Bone marrow (tissue), 2 donors: Measurements from ENCODE around the gene NT5C2.

ENCODE experiments used
- DNase-seq, 2 donors: peaks; one replicate each; lab custom pipeline; 2025; lab: John Stamatoyannopoulos, UW

The NT5C2 gene

DNA sequence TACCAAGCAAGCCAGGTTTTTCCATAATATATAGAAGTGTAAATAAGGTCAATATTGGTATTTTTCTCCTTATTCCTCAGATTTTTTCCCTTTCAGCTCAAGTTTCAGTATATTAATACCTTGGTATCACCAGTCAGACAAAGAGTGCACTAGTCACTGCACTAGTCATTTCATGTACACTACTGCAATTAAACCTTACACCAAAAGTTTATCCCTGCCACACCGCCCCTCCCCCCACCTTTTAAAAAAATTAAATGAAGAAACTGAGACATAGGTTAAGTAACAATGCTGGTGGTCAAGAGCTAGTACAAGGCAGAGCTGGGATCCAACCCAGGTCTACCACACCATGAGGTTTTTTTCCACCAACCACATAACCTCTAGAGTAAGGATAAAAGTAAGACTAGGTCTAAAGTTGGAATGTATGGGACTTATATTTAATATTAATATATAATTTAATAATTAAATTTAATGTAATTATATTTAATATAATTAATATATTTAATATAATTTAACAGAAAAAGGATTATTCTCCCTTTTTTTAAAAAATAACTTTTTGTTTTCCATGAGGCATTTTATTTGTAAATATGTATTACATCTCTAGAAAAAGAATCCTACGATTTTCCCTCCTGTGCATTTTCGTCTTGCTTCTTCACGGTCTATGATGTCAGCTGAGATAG is 68.5 kb downstream of the NT5C2 start:
- no peak for DNase-seq

DNA sequence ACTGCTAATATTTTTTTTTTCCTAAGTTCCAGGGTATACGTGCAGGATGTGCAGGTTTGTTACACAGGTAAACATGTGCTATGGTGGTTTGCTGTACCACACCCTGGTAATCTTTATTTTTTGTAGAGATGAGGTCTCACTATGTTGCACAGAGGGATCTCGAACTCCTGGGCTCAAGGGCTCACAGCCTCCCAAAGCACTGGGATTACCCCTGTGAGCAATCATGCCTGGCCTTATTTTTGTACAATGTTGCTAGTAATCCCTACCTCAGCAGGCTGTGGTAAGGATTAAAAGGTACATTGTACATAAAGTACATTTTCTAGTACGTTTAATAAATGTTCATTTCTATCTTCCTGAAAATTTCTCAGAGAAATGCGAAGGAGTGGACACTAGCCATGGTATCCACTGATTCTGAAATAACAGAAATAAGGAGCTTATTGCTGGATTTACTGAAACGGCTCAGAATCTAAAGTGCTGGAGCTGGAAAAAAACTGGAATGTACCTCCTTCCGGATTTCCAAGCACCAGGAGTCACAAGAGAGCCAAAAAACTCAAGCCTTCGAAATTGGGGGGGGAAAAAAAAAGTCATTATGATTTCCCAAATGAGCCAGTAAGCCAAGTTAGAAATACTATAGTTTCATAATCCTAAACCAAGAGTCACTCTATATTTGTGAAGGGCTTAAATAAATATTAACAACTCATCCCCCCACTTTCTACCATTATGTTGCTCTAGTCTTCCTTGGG is 69.6 kb downstream of the NT5C2 start:
- DNase-seq = no peak

DNA sequence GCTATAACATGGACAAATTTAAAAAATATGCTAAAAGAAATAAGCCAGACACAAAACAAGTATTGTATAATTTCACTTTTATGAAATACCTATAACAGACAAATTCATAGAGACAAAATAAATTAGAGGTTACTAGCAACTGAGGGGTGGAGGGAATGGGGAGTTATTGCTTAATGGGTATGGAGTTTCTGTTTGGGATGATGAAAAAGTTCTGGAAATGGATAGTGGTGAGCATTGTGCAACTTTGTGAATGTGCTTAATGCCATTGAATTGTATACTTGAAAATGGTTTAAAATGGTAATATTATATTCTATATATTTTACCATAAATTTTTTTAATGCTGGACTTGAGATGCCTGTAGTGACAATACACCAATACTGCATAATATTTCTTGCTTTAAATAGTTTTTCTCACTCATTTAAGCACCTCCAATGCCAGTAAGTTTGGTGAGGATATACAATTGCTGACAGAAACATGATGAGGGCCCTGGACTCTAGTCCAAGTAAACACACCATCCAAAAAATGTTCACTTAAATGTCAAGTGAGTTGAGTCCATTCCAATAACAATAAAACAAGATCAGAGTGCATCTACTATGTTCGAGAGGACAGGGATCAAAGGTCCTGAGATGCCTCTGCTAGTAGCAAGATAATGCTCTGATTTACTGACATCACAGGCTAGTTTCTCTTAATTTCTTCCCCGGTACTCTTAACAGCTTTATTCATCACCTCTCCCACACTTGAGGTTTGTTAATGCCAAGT is 71.9 kb downstream of the NT5C2 start:
- no peak for DNase-seq

DNA sequence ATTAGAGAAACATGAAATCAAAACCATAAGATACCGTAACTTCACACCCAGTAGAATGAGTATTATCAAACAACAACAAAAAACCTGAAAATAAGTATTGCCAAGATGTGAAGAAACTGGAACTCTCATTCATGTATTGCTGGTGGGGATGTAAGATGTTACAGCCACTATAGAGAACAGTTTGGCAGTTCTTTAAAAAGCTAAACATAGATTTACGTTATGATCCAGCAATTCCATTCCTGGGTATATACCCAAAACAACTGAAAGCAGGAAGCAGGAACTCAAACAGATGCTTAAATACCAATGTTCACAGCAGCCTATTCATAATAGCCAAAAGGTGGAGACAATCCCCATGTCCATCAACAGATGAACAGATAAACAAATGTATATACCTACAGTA is 72.5 kb downstream of the NT5C2 start:
- no peak for DNase-seq

DNA sequence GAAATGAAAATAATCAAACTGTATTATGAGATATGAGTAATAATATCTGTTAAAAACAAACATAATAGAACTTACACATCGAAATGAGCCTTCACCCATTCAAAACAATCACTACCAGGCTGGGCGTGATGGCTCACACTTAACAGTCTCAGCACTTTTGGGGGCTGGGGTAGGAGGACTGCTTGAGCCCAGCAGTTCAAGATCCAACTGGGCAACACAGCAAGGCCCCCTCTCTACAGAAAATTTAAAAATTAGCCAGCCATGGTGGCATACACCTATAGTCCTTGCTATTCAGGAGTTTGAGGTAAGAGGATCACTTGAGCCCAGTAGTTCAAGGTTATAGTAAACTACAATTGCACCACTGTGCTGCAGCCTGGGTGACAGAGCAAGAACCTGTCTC is 75.8 kb downstream of the NT5C2 start:
- DNase-seq = no peak

DNA sequence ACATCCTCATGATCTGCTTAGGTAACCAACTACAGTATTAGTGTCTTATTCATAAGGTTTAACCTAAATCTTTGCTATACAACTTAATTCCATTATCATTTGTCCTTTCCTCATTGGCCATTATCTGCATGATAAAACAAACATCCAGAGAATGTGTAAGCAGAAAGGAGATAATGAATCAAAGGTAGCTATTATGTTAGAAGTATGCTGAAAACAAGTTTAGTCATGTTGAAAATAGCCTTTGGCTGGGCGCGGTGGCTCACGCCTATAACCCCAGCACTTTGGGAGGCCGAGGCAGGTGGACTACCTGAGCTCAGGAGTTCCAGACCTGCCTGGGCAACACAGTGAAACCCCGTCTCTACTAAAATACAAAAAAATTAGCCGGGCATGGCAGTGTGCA is 78.2 kb downstream of the NT5C2 start:
- no peak for DNase-seq

DNA sequence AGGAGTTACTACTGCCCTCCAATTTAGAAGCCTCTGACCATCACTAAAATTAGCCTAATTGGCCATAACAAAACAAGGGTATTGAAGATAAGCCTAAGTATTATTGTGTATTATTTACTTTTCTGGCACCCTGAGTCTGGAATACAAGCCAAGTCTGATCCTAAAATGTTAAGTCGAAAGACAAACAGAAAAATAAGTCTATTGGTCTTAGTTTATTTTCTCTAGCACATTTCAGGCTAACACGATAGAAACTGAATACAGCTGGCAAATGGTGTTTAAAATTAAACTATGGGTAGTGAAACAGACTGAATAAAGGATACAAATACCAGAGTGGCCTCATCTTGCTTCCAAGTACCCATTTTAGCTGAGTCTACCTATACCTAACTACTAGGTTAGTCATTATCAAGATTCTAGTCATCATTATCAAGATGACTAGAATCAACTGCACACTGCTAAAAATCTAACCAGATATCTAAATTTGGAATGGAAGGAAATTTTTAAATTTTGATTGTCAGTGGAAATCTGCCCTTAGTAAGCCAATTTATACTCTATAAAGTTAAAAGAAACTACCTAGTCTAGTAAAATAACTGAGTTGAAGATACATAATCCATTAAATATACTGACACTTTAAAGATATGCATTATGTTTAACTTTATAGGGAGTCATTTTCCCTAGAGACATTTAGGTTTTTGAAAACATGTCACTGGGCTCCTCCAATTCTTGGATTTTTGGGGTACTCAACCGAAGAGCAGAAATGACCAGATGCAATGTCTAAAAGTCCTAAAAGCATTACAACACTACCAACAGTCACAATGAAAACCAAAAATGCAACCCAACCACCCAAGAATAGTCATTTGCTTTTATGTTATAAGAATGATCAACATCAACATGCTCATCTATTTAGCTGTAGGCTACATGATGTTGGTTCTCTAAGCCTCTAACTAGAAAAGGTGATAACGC is 80.9 kb downstream of the NT5C2 start:
- DNase-seq = no peak

DNA sequence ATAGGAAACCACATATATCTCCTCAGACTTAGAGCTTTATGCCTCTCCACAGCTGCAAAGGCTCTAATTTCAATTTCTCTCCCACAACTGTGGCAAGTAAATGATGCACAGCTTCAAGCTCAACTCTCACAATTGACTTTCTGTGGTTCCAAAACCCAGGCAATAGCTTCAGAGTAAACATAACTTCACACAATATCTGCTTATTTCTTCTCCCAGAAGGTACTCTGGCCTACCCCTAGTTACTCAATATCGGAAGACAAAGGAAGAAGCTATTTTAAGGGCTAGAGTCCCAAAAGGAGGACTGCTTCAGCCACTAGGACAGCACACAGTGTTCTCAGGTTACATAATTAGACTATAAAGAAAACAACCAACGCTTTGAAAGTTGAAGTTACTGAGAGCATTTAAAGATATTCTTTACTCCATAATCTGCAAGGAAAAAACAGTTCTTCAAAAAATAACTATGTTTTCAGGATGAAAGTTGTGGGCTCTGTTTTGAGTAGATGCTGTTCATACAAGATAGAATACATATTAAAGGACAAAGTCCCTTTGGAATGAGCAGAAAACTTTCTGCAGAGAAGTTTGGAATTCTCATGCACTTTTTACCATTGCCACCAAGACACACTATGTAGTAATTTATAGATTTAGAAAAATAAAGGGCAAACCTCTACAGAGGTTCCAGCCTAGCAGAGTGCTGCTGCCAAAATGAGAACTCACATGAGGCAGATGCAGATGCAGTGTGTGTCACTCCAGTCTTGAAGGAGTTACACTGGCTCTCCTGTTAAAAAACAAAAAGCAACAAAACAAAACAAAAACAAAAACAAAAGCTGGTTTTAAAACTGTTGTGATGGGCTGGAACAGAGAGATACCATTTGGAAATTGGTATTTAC is 81.8 kb downstream of the NT5C2 start:
- no peak for DNase-seq

DNA sequence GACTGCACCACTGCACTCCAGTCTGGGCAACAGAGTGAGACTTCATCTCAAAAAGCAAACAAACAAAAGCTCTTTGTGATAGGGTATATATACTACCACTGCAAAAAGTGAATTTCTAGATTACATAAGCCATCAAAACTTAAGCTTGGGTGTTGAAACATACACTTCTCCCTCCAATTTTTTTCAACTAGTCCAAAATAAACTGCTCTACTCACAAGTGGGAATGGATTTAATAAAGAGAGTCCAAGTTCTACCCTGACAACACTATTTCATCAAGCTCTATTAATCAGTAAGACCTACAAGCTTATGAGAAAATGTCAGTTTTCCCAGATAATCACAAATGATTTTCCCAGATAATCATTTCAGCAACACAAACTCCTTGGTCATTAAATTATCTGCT is 82.7 kb downstream of the NT5C2 start:
- DNase-seq = no peak

DNA sequence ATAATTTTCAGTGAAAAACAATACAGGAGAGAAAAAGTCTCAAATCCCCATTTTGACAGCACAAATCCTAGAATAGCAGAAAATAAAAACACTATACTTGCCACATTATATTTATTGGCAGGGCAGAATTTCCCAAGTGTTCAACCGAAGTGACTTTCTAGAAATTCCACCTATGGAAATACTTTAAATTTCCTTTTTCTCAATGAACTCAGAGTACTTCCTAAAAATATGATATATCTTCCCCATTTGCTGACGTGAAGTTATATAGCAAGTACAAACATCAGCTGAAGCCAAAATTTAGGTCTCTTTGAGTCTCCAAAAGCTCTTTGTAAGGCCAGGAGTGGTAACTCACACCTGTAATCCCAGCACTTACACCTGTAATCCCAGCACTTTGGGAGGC is 83.3 kb downstream of the NT5C2 start:
- no peak for DNase-seq

DNA sequence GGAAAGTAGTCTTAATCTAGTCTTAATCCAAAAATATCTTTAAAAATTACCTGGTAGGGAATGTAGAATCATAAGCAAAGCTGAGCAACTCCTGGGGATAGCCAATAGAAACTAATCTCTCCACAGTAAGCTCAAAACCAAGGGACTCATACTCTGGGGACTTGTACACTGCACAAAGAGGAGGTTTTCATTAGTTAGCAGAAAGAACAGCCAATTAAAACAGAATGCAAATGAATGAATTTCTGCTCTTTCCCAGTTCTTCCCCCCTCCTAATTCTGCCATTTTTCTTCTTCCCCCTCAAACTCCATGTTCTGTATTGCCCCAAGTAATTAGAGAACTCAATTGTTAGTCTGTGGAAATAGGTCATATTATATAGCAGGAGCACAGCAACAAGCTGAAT is 86.5 kb downstream of the NT5C2 start:
- DNase-seq = no peak

DNA sequence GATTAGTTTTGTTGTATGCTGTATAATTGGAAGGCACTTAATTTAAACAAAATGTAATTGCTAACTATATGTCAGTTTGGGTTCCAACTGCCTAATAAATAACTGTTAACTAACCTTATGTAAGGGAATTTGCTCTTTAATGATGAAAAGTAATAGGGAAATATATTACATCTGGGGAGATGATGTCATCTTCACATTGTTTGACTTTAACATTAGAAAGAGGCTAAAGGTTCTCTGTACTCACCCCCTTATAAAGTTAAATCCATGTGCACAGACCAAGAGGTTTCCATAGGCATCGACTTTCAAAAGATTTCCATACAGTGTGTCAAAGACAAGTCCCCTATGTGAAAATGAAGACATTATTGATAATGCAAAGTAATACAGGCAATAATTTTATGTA is 87.6 kb downstream of the NT5C2 start:
- DNase-seq = no peak

DNA sequence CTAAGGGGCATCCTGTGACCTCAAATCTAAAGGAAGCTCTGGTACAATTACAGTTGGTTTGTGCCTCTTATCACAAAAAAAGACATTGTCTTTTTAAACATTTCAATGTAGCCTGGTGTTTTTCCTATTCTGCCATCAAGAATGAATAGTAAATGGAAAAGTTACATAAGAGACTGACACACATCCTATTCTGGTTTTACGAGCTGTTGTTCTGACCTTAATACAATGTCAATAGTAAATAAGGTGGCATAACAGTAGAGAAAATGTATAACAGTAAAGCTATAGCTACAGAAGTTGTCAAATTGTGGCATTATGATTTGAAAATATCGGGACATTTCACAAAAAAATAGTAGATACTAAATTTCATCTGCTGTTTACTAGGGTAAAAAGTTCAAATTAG is 88.4 kb downstream of the NT5C2 start:
- DNase-seq = no peak

DNA sequence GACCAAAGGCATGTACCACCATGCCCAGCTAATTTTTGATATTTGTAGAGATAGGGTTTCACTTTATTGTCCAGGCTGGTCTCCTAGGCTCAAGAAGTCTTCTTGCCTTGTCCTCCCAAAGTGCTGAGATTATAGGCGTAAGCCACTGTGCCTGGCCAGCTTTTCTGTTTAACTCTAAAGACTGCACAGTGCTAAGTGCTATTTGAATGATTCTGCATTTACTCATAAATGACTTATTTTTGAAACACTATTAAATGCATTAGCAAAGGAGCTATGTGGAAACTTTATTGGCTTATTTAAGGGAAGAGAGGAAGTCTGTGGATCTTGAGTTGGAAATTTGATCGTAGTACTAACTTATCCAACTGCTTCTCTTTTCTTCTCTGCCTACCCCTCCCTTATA is 89.1 kb downstream of the NT5C2 start:
- no peak for DNase-seq

DNA sequence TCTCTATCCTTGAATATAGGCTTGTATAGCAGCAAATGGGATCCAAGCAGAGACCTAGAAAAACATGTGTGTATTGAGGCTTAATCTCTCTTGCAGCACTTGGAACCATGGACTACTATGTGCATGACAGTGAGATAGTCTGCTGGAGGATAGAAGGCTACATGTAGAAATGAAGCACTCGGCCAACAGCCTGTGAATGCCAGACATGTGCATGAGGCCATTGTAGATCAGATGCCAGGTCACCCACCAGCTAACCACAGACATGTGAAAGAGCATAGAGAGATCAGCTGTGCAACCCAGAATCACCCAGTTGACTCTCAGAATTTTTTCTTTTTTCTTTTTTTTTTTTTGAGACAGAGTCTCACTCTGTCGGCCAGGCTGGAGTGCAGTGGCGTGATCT is 90.9 kb downstream of the NT5C2 start:
- no peak for DNase-seq

DNA sequence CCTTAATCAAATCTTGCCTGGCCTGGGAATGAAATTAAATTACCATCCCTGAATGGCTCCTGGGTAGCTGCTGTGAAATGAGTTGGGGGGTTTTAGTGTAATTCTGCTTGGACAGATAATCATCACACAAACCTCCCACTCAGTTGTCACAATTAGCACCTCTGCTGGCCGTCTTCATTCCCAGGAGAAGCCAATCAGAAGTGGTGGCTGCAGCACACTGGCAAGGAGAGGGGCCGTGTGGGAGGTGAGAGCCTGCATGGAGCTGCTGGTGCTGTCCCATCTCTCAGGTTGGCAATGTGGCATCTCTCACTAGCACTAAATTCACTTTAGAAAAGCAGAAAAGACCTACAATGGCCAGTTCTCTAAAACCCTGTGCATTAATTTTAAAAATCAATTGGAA is 92.5 kb downstream of the NT5C2 start:
- no peak for DNase-seq

DNA sequence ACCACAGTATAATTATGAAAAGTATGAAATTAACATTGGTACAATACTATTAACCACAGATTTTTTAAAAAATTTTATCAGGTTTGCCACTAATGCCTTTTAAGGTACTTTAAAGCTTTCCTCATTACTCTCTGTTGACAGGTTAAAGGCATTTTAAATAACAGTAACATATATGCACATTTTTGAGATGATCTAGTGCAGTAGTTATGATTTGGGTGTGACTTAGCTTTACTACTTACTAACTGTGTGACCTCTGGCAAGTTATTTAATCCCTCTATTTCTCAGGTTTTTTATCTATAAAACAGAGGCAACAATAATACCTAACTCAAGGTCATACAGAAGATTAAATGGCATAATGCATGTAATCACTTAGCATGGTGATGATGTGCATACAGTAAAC is 94.8 kb downstream of the NT5C2 start:
- DNase-seq = no peak

DNA sequence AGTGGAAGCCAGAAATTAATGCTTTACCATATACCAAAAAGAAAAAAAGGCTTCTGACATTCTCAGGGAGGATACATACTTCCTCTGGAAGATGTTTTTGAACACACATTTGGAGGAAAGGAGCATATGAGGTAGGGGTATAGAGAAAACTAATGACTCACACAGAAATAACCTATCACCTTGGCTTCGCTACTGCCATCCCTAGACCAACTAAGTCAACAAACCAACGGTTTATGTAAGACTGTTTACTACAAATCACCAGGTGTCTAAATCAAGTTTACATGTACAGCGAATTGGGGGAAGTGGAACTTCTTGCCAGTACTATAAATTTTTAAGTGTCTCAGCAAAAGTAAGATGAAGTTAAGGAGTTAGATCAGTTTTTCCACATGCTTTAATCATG is 96.9 kb downstream of the NT5C2 start:
- DNase-seq = no peak

DNA sequence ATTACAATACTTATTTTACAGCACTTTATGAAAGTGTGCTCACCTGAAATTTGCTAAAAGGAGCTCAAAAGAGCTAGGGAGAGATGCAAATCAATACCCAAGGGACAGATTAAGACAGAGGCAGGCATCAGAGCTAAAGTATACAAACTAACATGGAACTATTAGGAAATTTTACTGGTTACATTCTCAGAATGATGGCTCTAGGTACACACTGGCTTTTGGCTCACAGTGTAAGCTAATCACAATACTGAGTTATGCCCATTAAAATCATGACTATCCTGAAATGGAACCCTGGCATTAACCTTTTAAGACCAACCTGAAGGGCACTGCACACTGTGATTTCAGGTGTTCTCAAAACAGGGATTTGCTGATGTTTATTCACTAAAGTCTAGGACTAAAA is 98.1 kb downstream of the NT5C2 start:
- no peak for DNase-seq

DNA sequence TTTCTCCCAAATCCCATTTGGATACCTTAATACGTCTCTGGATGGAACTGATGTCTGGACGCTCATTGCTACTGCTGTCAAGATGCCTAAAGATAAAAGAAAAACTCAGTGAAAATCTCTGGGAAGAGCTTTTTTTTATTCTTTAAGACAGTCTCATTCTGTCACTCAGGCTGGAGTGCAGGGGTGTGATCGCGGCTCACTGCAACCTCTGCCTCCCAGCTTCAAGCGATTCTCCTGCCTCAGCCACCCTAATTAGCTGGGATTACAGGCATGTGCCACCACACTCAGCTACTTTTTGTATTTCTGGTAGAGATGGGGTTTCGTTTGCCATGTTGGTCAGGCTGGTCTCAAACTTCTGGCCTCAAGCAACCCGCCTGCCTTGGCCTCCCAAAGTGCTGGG is 102.2 kb downstream of the NT5C2 start:
- DNase-seq = no peak

DNA sequence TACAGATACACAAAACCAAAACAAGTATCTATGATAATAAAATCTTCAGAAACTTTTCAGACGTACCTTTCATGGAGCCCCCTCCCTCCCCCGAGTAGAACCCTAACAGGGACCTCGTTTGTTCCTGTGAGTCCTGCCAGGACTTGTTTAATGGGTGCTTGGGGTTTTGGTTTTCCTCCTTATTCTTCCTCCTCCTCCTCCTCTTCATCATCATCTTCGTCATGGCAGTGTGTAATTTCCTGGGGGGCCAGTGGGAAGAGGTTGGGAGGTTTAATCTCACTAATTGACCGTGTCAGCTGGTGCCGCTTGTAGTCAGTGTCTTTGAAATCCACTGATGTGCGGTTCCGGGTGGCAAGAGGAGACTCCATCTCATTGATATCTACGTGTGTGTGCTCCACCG is 103.6 kb downstream of the NT5C2 start:
- DNase-seq = no peak
